Peyer's patch (tissue), 4 donors: ENCODE results near the gene VPS26A. TPM values are rescaled to one million over a fixed set of nuclear protein-coding genes. Genes with fewer than 3 reads are reported as not detected.

Experiments
- DNase-seq, 3 donors: peaks; one replicate each; pipeline ENCODE4 v3.0.0-alpha.2; 2017 to 2019
- H3K27ac ChIP-seq, 4 donors: fragments of 200-600 bp; sonication (generic); one replicate each; pipeline ENCODE4 v1.5.1; 2016 to 2019
- H3K27me3 ChIP-seq, 2 donors: fragments of 200-600 bp; sonication (generic); one replicate each; pipeline ENCODE4 v1.5.1; 2019
- H3K36me3 ChIP-seq, 3 donors: fragments of 200-600 bp; sonication (generic); one replicate each; pipeline ENCODE4 v1.5.1; 2016 to 2019
- H3K4me1 ChIP-seq, 4 donors: fragments of 200-600 bp; sonication (generic); one replicate each; pipeline ENCODE4 v1.5.1; 2016 to 2019
- H3K4me3 ChIP-seq, 4 donors: fragments of 200-600 bp; sonication (generic); 1 replicate in 3 of 4; 2 replicates in 1 of 4; pipeline ENCODE4 v1.5.1; 2016 to 2019; ENCODE audit warnings: mild to moderate bottlenecking in 1 of 4
- H3K9me3 ChIP-seq, 4 donors: fragments of 200-600 bp; sonication (generic); one replicate each; pipeline ENCODE4 v1.5.1; 2016 to 2019; ENCODE audit warnings: mild to moderate bottlenecking in 1 of 4
- CTCF ChIP-seq, 6 experiments: fragments of 450-650 bp in 4 of 6; fragments of 200-600 bp in 2 of 6; sonication (generic) in 1 of 6; IDR thresholded peaks; one replicate each; pipeline ENCODE4 v1.5.1; 2017 to 2019; ENCODE audit warnings: antibody characterized with exemption in 6 of 6, mild to moderate bottlenecking in 3 of 6, moderate library complexity in 1 of 6
- POLR2A ChIP-seq, 2 donors: fragments of 450-650 bp; IDR thresholded peaks; one replicate each; pipeline ENCODE4 v1.5.1; 2017; ENCODE audit warnings: antibody characterized with exemption in 2 of 2, mild to moderate bottlenecking in 2 of 2, moderate library complexity in 2 of 2
- total RNA-seq, 4 donors: library from RNA; depleted of rRNA; stranded (reverse); fragments of >200 nt; gene quantifications; one replicate each; pipeline ENCODE4 v1.1.0, GENCODE V29; 2016

VPS26A gene
- total RNA-seq, 4 donors from 2014 or later = 18.1 to 71.0 (median 24.8) TPM

- no peaks in the 10 kb centered on the region for H3K27me3 ChIP-seq
- peaks cover 0 to 82% (median 4%) of the 10 kb centered on the region in 3 donors for H3K36me3 ChIP-seq
- peaks cover 0 to 7% (median 2%) of the 10 kb centered on the region in 4 donors for H3K4me1 ChIP-seq
- TF ChIP-seq CTCF (IDR thresholded peaks at IDR 0.05) (no peak), POLR2A (IDR thresholded peaks at IDR 0.05) (no peak)
- H3K4me3 ChIP-seq = no peak overlapping the region
- no peaks in the 10 kb centered on the region for H3K9me3 ChIP-seq
- no peak for DNase-seq
- no peak overlapping the region for H3K27ac ChIP-seq
Measured at GRCh38 chr10:69201045-69201444, 77.1 kb downstream of the VPS26A start.

GRCh38 chr10:69202332-69202731 lies 78.4 kb downstream of the VPS26A start:
- H3K27me3 ChIP-seq = no peaks in the 10 kb centered on the region
- peak overlapping the region in 2 of 4 donors; percentile 79 to 80 for H3K27ac ChIP-seq
- H3K4me1 ChIP-seq = peaks cover 0 to 7% (median 2%) of the 10 kb centered on the region in 4 donors
- H3K9me3 ChIP-seq = no peaks in the 10 kb centered on the region
- no peak for TF ChIP-seq POLR2A (IDR thresholded peaks at IDR 0.05)
- TF ChIP-seq CTCF (IDR thresholded peaks at IDR 0.05) = no peak
- H3K36me3 ChIP-seq = peaks cover 0 to 81% (median 4%) of the 10 kb centered on the region in 3 donors
- DNase-seq = no peak
- no peak overlapping the region for H3K4me3 ChIP-seq

- Histone ChIP-seq H3K36me3 (peaks cover 0 to 48% (median 0%) of the 10 kb centered on the region in 3 donors), H3K27me3 (no peaks in the 10 kb centered on the region), H3K4me3 (no peak overlapping the region), H3K4me1 (peaks cover 0 to 7% (median 4%) of the 10 kb centered on the region in 4 donors), H3K9me3 (no peaks in the 10 kb centered on the region), H3K27ac (no peak overlapping the region)
- no peak for DNase-seq
- TF ChIP-seq CTCF (IDR thresholded peaks at IDR 0.05) (no peak), POLR2A (IDR thresholded peaks at IDR 0.05) (no peak)
Measured at GRCh38 chr10:69208761-69209160, 84.8 kb downstream of the VPS26A start.

- Histone ChIP-seq H3K36me3 (peaks cover 0 to 36% (median 0%) of the 10 kb centered on the region in 3 donors), H3K4me3 (no peak overlapping the region), H3K4me1 (peaks cover 0 to 5% (median under 1%) of the 10 kb centered on the region in 4 donors), H3K27me3 (no peaks in the 10 kb centered on the region), H3K9me3 (no peaks in the 10 kb centered on the region), H3K27ac (peak overlapping the region in 2 of 4 donors; percentile 22 to 60)
- DNase-seq = no peak
- TF ChIP-seq CTCF (IDR thresholded peaks at IDR 0.05) (no peak), POLR2A (IDR thresholded peaks at IDR 0.05) (no peak)
Measured at GRCh38 chr10:69209787-69210484, 86.0 kb downstream of the VPS26A start.

- H3K36me3 ChIP-seq = peaks cover 0 to 26% (median 0%) of the 10 kb centered on the region in 3 donors
- DNase-seq = no peak
- TF ChIP-seq POLR2A (IDR thresholded peaks at IDR 0.05) (no peak), CTCF (IDR thresholded peaks at IDR 0.05) (no peak)
- H3K27ac ChIP-seq = no peak overlapping the region
- no peaks in the 10 kb centered on the region for H3K9me3 ChIP-seq
- H3K4me1 ChIP-seq = peaks cover 0 to 5% (median 0%) of the 10 kb centered on the region in 4 donors
- no peak overlapping the region for H3K4me3 ChIP-seq
- no peaks in the 10 kb centered on the region for H3K27me3 ChIP-seq
Measured at GRCh38 chr10:69211104-69211503, 87.1 kb downstream of the VPS26A start.
